AG10803 (cell line): Measurements from ENCODE around the gene SLF2.

Experiments
- DNase-seq: peaks from one replicate; pipeline ENCODE4 v3.0.0; 2010; ENCODE audit warnings: low read depth
- H3K4me3 ChIP-seq: 2 replicates; pipeline ENCODE4 v1.5.1; 2011; ENCODE audit warnings: mild to moderate bottlenecking, low read length, control low read depth
- TF ChIP-seq, protein P1 (sequence below): conservative IDR thresholded peaks from 2 replicates; pipeline ENCODE4 v1.5.1; 2011; ENCODE audit warnings: mild to moderate bottlenecking, low read length, control low read depth, inconsistent platforms

Gene SLF2

GRCh38 chr10:100866575-100867098 is 46.1 kb upstream of the SLF2 start:
- H3K4me3 ChIP-seq, result no peak overlapping the region
- TF ChIP-seq, protein P1, sequence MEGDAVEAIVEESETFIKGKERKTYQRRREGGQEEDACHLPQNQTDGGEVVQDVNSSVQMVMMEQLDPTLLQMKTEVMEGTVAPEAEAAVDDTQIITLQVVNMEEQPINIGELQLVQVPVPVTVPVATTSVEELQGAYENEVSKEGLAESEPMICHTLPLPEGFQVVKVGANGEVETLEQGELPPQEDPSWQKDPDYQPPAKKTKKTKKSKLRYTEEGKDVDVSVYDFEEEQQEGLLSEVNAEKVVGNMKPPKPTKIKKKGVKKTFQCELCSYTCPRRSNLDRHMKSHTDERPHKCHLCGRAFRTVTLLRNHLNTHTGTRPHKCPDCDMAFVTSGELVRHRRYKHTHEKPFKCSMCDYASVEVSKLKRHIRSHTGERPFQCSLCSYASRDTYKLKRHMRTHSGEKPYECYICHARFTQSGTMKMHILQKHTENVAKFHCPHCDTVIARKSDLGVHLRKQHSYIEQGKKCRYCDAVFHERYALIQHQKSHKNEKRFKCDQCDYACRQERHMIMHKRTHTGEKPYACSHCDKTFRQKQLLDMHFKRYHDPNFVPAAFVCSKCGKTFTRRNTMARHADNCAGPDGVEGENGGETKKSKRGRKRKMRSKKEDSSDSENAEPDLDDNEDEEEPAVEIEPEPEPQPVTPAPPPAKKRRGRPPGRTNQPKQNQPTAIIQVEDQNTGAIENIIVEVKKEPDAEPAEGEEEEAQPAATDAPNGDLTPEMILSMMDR, result no peak
- no peak for DNase-seq

DNA sequence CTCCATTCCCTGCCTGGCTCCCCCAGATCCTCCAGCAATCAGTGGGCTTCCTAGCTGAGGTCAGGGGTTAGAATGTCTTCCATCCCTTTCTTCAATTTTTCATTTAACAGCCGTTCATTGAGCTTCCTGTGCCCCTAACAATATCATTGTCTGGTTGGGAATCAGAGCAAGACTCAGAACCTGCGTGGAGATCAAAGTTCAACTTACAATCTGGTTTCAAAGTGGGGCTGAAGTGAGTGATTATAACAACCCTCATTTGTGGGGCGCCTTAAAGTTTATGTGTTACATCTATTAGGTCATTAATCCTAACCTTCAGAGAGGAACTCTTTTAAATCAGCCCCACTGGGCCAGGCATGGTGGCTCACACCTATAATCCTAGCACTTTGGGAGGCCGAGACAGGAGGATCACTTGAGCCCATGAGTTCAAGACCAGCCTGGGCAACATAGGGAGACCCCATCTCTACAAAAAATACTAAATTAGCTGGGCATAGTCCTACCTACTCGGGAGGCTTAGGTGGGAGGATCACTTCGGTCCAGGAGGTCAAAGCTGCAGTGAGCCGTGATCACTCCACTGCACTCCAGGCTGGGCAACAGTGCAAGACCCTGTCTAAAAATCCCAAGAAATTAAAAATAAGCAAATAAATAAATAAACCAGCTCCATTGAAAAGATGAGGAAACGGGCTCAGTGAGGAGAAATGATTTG is 45.4 kb upstream of the SLF2 start:
- DNase-seq, result no peak
- TF ChIP-seq, protein P1, result no peak
- no peak overlapping the region for H3K4me3 ChIP-seq

GRCh38 chr10:100868382-100868781 is 44.4 kb upstream of the SLF2 start:
- TF ChIP-seq, protein P1, result no peak
- DNase-seq, result no peak
- H3K4me3 ChIP-seq, result no peak overlapping the region

DNA sequence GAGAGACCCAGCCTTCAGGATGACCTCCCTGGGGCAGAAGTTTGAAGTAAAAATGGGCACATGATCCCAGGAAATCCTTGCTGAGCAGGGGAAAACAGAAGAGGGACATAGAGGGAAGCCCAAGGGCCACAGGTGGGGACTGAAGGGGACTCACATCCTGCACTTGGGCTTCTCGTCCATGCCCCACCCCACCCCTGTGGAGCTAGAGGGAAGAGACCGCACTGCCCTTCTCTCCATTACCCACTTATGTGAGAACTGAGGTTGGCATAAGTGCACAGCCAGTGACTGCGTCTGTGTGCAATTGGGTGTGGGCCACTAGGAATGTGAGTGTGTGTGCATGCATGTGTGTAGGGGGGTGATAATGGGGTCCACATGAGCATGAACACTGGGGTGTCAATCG is 43.4 kb upstream of the SLF2 start:
- TF ChIP-seq, protein P1, result no peak
- H3K4me3 ChIP-seq, result no peak overlapping the region
- no peak for DNase-seq

DNA sequence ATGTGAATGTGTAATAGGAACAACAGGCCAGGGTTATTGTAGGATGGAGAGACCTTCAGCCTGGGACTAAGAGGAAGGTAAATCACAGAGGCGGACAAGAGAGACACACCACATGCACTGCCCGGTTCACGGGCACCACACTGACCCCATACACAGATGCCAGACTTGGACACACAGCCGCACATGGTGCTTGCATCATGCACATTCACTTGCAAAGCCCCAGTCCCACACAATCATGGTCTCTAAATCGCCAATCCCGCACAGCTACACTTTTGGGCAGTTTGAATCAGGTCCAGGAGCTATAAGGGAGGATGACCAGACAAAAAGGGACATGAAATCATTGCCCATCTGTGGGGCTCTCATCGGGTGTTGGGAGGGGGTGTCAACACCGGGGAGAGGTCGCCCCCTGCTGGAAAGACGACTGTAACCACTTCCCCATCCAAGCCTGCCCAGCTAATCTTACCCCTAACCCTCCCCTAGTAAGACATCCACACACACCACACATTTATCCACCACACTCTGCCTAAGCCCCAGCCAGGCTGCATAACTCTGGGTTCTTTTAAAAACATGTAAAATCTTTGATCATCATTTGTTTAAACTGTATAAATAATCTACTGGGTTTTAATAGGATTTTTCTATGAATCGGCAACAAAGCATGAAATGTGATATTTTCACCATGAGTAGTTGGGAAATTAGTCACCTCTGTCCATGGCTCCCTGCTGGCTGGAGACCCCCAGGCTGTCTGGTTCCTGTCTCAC is 40.5 kb upstream of the SLF2 start:
- TF ChIP-seq, protein P1, result peak; percentile 53
- no peak for DNase-seq

DNA sequence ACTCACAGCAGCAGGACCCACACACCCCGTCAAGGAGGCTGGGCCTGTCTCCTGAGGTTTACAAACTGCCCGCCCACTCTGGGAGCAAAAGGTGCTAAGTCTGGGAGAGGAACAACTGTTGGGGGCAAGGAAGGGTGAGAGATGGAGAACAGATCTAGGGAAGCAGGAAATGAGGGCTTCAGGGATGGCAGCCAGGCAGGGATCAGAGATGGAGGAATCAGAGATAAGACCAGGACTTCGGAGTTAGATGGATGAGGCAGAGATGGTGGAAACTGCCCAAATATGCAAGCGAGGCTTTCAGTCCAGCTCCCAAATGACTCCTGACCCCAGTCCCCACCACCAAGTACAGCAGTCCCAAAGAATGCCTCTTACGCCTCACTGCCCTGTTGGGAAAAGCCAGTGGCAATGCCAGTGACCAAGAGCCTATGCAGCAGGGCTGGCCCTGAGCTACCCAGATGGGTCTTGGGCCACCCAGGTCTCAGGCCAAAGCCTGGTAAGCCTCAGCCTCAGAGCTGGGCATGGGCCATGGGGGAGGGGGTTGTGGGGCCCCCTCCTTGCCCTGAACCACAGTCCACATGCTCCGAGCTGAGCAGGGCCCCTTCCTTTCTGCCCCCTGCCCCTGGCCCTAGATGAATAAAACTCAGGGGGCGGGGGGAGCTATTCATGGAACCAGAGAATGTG is 39.5 kb upstream of the SLF2 start:
- no peak for DNase-seq
- no peak overlapping the region for H3K4me3 ChIP-seq
- TF ChIP-seq, protein P1, result no peak

More for the DNA sequence above, 40.5 kb upstream of the SLF2 start:
- no peak overlapping the region for H3K4me3 ChIP-seq
